PC-3 (cell line): ENCODE measurements around the gene LRWD1. TPM values are rescaled to one million over a fixed set of nuclear protein-coding genes. Genes with fewer than 3 reads are reported as not detected.
A peak's percentile ranks its signal among the peaks of the same experiment; 100 is the strongest.

Experiments used
- ATAC-seq: fragments of 200-7000 bp; cut with Tn5 transposase; 2 replicates; pipeline ENCODE4 v1.9.1; 2020; ENCODE audit warnings: mild to moderate bottlenecking, moderate library complexity
- Bru-seq: library from RNA; stranded (reverse); fragments of 400-500 nt; gene quantifications from one replicate; lab custom pipeline; 2021; lab: Mats Ljungman, UMichigan
- BruChase-seq, 2 experiments: library from RNA; stranded (reverse); fragments of 400-500 nt; gene quantifications; one replicate each; lab custom pipeline; 2021; lab: Mats Ljungman, UMichigan
- BruUV-seq: library from RNA; stranded (reverse); fragments of 400-500 nt; replicated peaks from 2 replicates; lab custom pipeline; 2021; lab: Mats Ljungman, UMichigan
- CTCF ChIA-PET: fragments of 300-600 bp; sonication (Branson Sonifier 250); formaldehyde crosslinking; loops from one replicate; lab custom pipeline; 2022; ENCODE audit warnings: antibody characterized with exemption; lab: Charles Lee
- POLR2A ChIA-PET: fragments of 300-600 bp; sonication (Branson Sonifier 250); formaldehyde crosslinking; loops from one replicate; lab custom pipeline; 2022; ENCODE audit warnings: antibody characterized with exemption; ENCODE audit not compliant: unreplicated experiment; lab: Charles Lee
- DNase-seq: peaks from one replicate; pipeline ENCODE4 v3.0.0-alpha.2; 2015
- H2AFZ ChIP-seq: fragments of 300-600 bp; sonication (generic); 2 replicates; pipeline ENCODE4 v1.6.0; 2016; ENCODE audit warnings: antibody characterized with exemption, low read length
- H3F3A ChIP-seq: fragments of 300-600 bp; sonication (generic); one replicate; pipeline ENCODE4 v1.6.0; 2017; ENCODE audit warnings: antibody characterized with exemption, low read length, control low read depth, mild to moderate bottlenecking; ENCODE audit not compliant: unreplicated experiment
- H3K27ac ChIP-seq: fragments of 300-600 bp; sonication (generic); 2 replicates; pipeline ENCODE4 v1.5.1; 2016; ENCODE audit warnings: mild to moderate bottlenecking, low read length
- H3K27me3 ChIP-seq: fragments of 300-600 bp; sonication (generic); 2 replicates; pipeline ENCODE4 v1.6.1; 2016; ENCODE audit warnings: low read length, mixed read lengths
- H3K36me3 ChIP-seq: fragments of 300-600 bp; sonication (generic); 2 replicates; pipeline ENCODE4 v1.6.1; 2016; ENCODE audit warnings: low read depth, mixed run types, low read length, mixed read lengths
- H3K4me1 ChIP-seq: fragments of 300-600 bp; sonication (generic); 2 replicates; pipeline ENCODE4 v1.5.1; 2016; ENCODE audit warnings: low read length; ENCODE audit not compliant: insufficient read depth
- H3K4me2 ChIP-seq: fragments of 300-600 bp; sonication (generic); 2 replicates; pipeline ENCODE4 v1.6.0; 2016; ENCODE audit warnings: low read length
- H3K4me3 ChIP-seq: fragments of 300-600 bp; sonication (generic); 2 replicates; pipeline ENCODE4 v1.5.1; 2016; ENCODE audit warnings: mild to moderate bottlenecking, low read length, mixed read lengths
- H3K79me2 ChIP-seq: fragments of 300-600 bp; sonication (generic); 2 replicates; pipeline ENCODE4 v1.6.1; 2017; ENCODE audit warnings: low read length, mixed read lengths
- H3K9ac ChIP-seq: fragments of 300-600 bp; sonication (generic); 2 replicates; pipeline ENCODE4 v1.6.0; 2016; ENCODE audit warnings: mild to moderate bottlenecking, low read length
- H3K9me2 ChIP-seq: fragments of 300-600 bp; sonication (generic); replicated peaks from 2 replicates; pipeline ENCODE4 v1.6.1; 2016; ENCODE audit warnings: mixed run types, low read length, mixed read lengths
- H3K9me3 ChIP-seq: fragments of 300-600 bp; sonication (generic); 2 replicates; pipeline ENCODE4 v1.6.1; 2016; ENCODE audit warnings: low read length, mixed read lengths
- H4K20me1 ChIP-seq: fragments of 300-600 bp; sonication (generic); 2 replicates; pipeline ENCODE4 v1.6.1; 2016; ENCODE audit warnings: low read length, mixed read lengths
- CTCF ChIP-seq: fragments of 300-600 bp; sonication (generic); conservative IDR thresholded peaks from 2 replicates; pipeline ENCODE4 v1.5.1; 2017; ENCODE audit warnings: antibody characterized with exemption, low read depth, mild to moderate bottlenecking, low read length
- EZH2 ChIP-seq: fragments of 300-600 bp; sonication (generic); IDR thresholded peaks from one replicate; pipeline ENCODE4 v1.6.1; 2017; ENCODE audit warnings: antibody characterized with exemption, mild to moderate bottlenecking, low read length; ENCODE audit not compliant: unreplicated experiment
- EZH2phosphoT487 ChIP-seq: fragments of 300-600 bp; sonication (generic); IDR thresholded peaks from 2 replicates; pipeline ENCODE4 v1.6.1; 2018; ENCODE audit warnings: mild to moderate bottlenecking, antibody characterized with exemption, low read length, borderline replicate concordance
- intact Hi-C: fragments of 100-400 bp; cut with micrococcal nuclease; formaldehyde crosslinking; loops from 2 replicates; pipeline ENCODE4 v1.9.0; 2023
- long read RNA-seq: library from polyadenylated mRNA; unstranded; transcript quantifications from one replicate; pipeline ENCODE4 v2.0.0, GENCODE V29; 2021; ENCODE audit not compliant: unreplicated experiment
- total RNA-seq: library from RNA; depleted of rRNA; stranded (reverse); fragments of >200 nt; gene quantifications from 2 replicates; pipeline ENCODE4 v1.2.3, GENCODE V29; 2014; rRNA removed

LRWD1 gene
- total RNA-seq (41.8 and 69.5 TPM in 2 replicates), Bru-seq, nascent RNA (percentile 56 among the genes with signal in this experiment), BruChase-seq, experiment 1, labeled RNA remaining after a 6-hour chase (percentile 78 among the genes with signal in this experiment), BruChase-seq, experiment 2, labeled RNA remaining after a 2-hour chase (percentile 69 among the genes with signal in this experiment)
- long read RNA-seq, transcript LRWD1-201 (15 exons, 2,215 nt): major isoform, 19 of 60 reads
- long read RNA-seq, partial matches to known transcripts: 26 of 60 reads
- long read RNA-seq, other reads (novel, unspliced or antisense): 15 of 60 reads

GRCh38 chr7:102464577-102465280 lies at the start of gene LRWD1, which contains the start of gene ALKBH4:
LRWD1 (plus strand) TSS chr7:102464984; CDS start chr7:102465081, 97 bp downstream.
ALKBH4 (minus strand) TSS chr7:102464863; CDS start chr7:102464836, 27 bp downstream.
- ATAC-seq (peak; percentile 90), DNase-seq (peak; percentile 88)
- no peaks in the 10 kb centered on the region for H3K9me3 ChIP-seq
- BruUV-seq: no TSS peak
- peak within 1 kb of the TSS; percentile 82 for H3K9ac ChIP-seq
- H3F3A ChIP-seq: no peaks in the 10 kb centered on the region
- H2AFZ ChIP-seq: peak within 1 kb of the TSS; percentile 96
- no peak for TF ChIP-seq EZH2
- TF ChIP-seq EZH2phosphoT487: no peak
- 0 out of 2 replicates have a peak, but pooled peaks have one; percentile 15 for TF ChIP-seq CTCF
- intact Hi-C loops: loop anchor here (2.0 kb wide), 1 partner anchor 60 kb away; no protein-coding TSS in a partner anchor
- peaks cover 24% of the 10 kb centered on the region for H3K79me2 ChIP-seq
- peak within 1 kb of the TSS; percentile 90 for H3K4me3 ChIP-seq
- no peaks in the 10 kb centered on the region for H4K20me1 ChIP-seq
- H3K9me2 ChIP-seq: no peaks in the 10 kb centered on the region
- no peaks in the 10 kb centered on the region; the same call in 1 of the 2 replicates for H3K36me3 ChIP-seq
- H3K27ac ChIP-seq: no peak within 1 kb of the TSS
- CTCF ChIA-PET: interaction anchor here (0.6 kb wide), 2 partner anchors 187 to 1968 kb away, joined by 6 to 13 read pairs; no protein-coding TSS in a partner anchor
- POLR2A ChIA-PET: interaction anchor here (0.5 to 0.6 kb wide), 3 partner anchors 21 to 1926 kb away, joined by 5 to 6 read pairs (median 6); partner anchors contain the start of gene AGFG2
- no peaks in the 10 kb centered on the region for H3K27me3 ChIP-seq
- peaks cover 10% of the 10 kb centered on the region; the same call in 1 of the 2 replicates for H3K4me1 ChIP-seq
- peak within 1 kb of the TSS; percentile 91 for H3K4me2 ChIP-seq

- H3K4me1 ChIP-seq: no peaks in the 10 kb centered on the region
- no peak for ATAC-seq
- CTCF ChIA-PET: no interaction called here
- intact Hi-C loops: no loop called here
- H3K9ac ChIP-seq: no peak overlapping the region
- no peaks in the 10 kb centered on the region for H3K9me2 ChIP-seq
- no TSS peak for BruUV-seq
- no peaks in the 10 kb centered on the region for H3F3A ChIP-seq
- no peak overlapping the region for H2AFZ ChIP-seq
- H3K9me3 ChIP-seq: no peaks in the 10 kb centered on the region
- no peak overlapping the region for H3K4me3 ChIP-seq
- no peaks in the 10 kb centered on the region for H4K20me1 ChIP-seq
- no peaks in the 10 kb centered on the region for H3K79me2 ChIP-seq
- no peak for DNase-seq
- H3K27ac ChIP-seq: no peak overlapping the region
- TF ChIP-seq EZH2phosphoT487: no peak
- no peak for TF ChIP-seq CTCF
- TF ChIP-seq EZH2: no peak
- POLR2A ChIA-PET: no interaction called here
- no peak overlapping the region for H3K4me2 ChIP-seq
- H3K36me3 ChIP-seq: peaks cover 34% of the 10 kb centered on the region; the same call in 1 of the 2 replicates
- H3K27me3 ChIP-seq: no peaks in the 10 kb centered on the region
Observed at GRCh38 chr7:102415685-102416225, 49.0 kb upstream of the LRWD1 start.
